ENCODE results near the gene NCAM1.
A peak's percentile ranks its signal among the peaks of the same experiment; 100 is the strongest.

NCAM1 gene

DNA sequence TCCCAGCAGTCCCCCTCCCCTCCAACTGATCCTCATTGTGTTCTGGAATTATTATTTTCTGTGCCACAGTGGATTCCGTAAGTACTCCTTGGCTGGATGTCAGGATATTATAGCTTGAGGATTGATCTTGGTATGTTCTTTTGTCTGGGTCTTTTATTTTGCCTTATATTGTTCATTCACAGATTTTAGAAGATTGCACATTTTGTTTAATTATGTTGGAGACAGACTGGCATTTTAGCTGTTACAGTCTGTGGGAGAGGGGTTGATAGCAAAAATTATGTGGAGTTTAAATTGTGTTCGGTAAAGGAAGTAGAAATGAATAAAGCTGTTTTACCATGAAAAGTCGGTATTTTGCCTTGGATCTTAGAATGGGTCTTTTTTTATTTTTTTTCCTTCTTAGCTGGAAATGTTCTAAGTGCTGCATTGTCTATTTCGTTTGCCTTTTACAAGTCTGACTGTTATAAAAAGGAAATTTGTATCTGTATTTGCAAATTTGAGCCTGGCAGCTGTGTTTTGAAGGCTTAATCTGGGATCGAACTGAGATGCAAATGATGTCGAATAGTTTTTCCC lies 211.2 kb downstream of the NCAM1 start:
- no peak overlapping the region for H3K27ac ChIP-seq
- TF ChIP-seq, protein P1, sequence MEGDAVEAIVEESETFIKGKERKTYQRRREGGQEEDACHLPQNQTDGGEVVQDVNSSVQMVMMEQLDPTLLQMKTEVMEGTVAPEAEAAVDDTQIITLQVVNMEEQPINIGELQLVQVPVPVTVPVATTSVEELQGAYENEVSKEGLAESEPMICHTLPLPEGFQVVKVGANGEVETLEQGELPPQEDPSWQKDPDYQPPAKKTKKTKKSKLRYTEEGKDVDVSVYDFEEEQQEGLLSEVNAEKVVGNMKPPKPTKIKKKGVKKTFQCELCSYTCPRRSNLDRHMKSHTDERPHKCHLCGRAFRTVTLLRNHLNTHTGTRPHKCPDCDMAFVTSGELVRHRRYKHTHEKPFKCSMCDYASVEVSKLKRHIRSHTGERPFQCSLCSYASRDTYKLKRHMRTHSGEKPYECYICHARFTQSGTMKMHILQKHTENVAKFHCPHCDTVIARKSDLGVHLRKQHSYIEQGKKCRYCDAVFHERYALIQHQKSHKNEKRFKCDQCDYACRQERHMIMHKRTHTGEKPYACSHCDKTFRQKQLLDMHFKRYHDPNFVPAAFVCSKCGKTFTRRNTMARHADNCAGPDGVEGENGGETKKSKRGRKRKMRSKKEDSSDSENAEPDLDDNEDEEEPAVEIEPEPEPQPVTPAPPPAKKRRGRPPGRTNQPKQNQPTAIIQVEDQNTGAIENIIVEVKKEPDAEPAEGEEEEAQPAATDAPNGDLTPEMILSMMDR (conservative IDR thresholded peaks at IDR 0.05) = no peak

DNA sequence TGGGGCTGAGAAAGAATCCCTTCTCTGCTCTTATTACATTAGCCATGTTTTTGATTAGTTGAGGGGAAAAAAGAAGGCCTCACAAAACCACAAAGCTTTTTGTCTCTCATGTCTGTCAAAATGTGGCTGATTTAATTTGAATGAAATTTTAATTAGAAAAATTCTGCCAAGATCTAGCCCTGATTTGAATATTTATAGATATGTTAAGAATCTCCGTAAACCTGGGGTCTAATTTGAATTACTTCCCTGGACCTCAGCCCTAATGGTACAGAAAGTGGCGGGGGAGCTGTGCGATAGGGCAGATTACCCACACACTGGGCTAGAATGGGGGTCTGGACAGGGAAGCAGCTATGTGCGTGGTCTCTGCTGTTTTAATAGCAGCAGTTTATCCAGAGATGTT lies 211.9 kb downstream of the NCAM1 start:
- TF ChIP-seq, protein P1 (conservative IDR thresholded peaks at IDR 0.05) = no peak
- no peak overlapping the region for H3K27ac ChIP-seq

DNA sequence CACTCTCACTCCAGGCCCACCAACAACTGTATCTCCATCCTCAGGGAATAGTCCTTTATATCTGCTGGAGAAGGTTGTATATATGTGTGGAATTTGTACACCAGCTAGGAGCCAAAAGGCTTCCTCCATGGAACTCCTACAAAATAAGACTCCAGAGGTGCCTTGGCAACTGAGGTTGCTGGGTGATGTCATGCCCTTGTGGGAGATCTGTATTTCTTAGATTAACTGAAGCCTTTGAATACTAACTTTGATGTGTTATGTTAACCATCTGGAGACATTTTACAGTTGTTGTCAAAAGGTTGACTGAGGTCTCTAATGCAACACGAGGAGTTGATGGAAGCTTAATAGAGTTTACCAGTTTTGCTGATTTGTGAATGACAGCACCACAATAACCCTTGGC lies 213.7 kb downstream of the NCAM1 start:
- no peak overlapping the region for H3K27ac ChIP-seq
- TF ChIP-seq, protein P1 (conservative IDR thresholded peaks at IDR 0.05) = no peak

DNA sequence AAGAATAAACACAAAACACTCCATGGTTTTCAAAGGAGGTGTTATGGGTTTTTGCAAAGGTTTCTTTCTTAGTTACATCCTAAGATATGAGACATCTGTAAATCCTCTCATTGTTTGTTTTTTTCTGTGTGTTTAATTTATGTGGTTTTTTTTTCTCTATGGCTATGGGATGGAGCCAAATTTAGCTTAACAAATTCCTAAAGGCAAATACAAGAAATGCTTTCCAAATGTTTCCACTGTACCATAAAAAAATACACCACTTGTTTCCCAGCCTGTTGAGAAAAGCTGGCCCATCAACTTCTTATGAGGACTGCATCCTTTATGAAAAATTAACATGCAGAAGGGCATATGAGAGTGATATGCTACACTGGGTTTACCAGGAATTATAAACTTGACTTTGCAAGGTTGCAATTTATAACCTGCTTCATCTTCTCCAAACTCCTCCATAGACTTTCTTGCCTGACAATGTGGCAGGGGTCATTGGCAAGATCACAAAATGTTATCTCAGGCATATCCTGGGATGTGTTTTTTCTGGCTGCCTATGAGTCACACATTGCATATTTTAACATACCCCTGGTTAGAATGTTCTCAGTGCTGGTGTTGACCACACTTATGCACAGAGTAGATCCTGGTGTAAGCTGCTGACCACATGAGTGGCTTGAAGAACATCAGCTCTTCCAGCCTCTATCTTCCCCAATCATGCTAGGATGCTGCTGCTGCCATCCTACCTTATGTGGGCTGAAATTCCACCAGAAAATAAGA lies 215.6 kb downstream of the NCAM1 start:
- peak overlapping the region; percentile 77 for H3K27ac ChIP-seq
- TF ChIP-seq, protein P1 (conservative IDR thresholded peaks at IDR 0.05) = no peak

DNA sequence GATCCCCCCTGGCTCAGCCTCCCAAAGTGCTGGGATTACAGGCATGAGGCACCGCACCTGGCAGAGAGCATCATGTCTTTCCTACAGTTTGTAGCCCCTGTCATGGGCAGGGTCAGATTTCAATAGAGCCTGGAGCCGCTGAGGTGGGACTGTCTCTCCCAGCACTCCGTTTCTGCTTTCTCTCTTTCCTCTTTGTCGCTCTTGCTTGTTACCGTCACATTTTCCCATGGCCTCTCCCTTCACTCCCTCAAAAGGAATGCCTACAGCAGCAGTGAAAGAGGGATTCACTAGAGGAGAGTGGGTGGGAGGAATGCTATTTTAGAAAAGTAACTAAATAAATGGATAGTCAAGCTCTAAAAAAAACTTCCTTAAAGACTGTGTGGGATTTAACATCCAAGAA lies 216.5 kb downstream of the NCAM1 start:
- H3K27ac ChIP-seq = peak overlapping the region; percentile 77
- TF ChIP-seq, protein P1 (conservative IDR thresholded peaks at IDR 0.05) = no peak

DNA sequence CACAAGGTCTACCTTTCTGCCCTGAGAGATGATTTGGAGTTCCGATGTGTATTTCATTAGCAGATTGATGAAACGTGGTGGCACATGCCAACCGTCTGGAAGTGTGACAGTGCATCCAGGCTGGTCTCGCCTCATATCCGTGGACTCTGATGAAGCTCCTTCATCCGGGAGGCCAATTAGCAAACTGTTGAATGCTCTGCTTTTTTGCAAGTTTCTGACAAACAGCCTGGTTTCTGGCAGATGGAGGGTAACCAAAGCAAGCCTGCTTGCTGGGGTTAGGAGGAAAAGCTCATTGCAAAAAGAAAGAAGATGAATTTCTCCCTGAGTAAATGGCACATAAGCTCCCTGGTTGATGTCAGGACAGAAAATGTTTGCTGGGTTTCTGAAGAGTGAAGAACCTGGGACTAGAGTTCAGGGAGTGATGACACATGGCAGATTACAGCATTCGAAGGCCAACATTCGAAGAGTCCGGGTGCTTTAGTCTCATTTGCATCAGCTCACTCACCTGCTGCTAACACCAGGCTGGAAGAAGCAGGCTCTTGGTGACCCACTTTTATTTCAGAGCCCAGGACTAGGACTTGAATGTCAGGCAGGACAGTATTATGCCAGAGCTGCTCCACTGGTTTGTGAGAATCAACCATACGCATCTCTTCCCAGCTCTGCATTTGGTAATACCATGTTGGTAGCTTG lies 217.3 kb downstream of the NCAM1 start:
- TF ChIP-seq, protein P1 (conservative IDR thresholded peaks at IDR 0.05) = no peak
- no peak overlapping the region; the same call in 1 of the 2 replicates for H3K27ac ChIP-seq

DNA sequence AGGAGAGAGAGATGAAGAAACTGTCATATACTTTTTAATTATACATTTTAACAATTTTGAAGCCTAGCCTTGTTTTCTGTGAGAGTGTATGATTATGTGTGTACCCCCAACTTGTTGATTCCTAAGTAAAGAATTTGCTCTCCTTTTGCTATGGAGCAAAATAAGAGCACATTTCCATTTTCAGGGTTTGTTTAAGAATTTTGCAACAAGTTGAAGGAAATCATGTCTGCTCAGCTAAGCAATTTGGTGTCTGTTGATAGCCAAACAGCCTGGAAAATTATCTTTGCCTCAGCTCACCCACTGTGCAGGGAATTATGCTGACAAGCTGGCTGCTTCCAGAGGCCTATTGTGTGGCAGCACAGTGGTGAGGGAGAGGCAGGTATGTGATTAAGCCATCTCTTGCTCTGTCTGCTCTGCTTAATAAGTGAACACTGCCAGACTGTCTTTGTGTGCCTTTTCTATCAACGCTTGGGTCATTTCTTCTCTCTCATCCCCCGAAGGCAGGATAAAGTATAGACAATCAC lies 218.0 kb downstream of the NCAM1 start:
- no peak overlapping the region for H3K27ac ChIP-seq
- TF ChIP-seq, protein P1 (conservative IDR thresholded peaks at IDR 0.05) = no peak

All from VCaP (cell line).